HG03108 (cell line): ENCODE measurements around the gene SIRT2.
"Not testable (repeated sequence)": the region's sequence is repeated elsewhere in the genome, so short reads cannot be mapped to it uniquely, and the experiment has no call there.

Experiments
- ATAC-seq: cut with Tn5 transposase; IDR thresholded peaks from one replicate; pipeline ENCODE4 v1.9.1; 2021; ENCODE audit warnings: moderate library complexity; ENCODE audit not compliant: unreplicated experiment

The SIRT2 gene

DNA sequence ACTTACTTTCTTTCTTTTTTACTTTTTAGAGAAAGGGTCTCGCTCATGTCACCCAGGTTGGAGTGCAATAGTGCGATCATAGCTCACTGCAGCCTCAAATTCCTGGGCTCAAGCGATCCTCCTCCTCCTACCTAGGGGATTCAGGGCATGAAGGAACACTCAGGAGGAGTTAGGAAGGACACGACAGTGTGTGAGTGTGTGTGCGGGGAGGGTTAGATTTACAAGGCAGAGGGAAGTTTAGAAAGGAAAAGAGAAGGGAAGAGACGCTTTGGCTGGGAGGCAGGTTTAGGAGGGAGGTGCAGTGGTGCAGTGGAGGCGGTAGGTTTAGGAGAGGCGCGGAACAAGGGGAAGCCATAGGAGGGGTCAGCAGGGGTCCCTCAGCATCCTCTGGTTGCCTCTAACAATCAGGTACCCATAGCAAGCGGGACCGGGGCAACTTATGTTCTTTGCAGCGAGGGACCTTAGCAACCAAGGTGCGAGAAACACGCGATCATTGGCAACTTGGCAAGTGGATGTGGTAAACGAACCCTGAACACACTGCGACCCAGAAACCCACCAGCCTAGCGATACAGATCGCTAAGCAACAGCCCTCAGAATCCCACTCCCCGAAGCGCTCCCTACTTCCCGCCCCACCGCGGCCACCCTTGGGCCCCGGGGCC, 501 bp downstream of the SIRT2 start:
- ATAC-seq, result no peak

DNA sequence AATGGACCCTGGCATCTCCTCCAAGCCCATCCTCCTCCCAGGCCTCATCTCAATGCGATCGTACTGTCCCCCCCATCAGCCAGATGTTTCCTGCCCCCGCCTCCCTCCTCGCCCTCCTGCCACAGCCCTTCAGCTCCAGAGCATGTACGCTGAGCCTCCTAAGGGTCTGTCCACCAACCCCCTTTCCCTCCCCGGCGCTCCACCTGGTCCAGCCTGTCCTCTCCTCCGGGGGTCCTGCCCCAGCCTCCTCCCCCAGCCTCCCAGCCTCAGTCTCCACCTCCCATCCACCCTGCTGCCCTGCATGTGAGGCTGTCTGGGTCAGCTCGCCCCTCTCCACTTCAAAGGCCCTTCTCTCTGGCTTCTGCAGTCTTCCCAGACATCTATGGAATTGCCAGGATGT, 4.5 kb downstream of the SIRT2 start:
- no peak for ATAC-seq

DNA sequence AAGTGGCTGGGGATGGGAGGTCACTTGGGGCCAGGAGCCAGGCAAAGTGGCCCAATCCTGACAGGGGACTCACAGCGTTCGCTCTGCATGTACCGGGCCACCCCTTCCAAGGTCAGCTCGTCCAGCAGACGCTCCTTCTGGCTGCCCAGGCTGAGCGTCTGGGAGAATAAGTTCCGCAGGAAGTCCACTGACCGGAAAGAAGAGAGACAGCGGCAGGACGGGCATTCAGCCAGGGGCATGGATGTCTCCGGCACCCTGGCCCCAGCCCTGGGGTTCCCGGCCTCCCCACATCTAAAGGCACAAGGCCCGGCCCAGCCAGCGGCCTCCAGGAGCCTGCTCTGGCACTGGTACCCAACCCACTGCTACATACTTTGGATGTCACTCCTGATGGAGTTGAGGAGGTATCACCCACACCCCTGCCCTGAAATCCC, 6.1 kb downstream of the SIRT2 start:
- ATAC-seq, result no peak

DNA sequence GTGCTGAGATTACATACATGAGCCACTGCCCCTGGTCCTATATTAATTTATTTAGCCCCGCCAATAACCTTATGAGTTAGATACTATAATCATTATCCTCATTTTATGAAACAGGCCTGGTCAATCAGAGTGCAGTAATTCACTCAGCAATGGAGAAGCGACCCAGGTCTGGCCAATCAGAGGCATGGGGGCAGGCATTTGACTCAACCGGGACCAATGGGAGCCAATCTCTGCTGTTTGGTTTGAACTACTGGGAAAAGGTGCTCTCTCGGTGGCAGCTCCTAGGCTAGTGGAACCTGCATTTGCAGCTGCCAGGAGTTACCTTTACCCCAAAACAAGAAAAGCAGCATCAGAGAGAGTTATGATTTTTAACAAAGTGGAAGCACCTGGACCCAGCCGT, 6.6 kb downstream of the SIRT2 start:
- ATAC-seq, result no peak

DNA sequence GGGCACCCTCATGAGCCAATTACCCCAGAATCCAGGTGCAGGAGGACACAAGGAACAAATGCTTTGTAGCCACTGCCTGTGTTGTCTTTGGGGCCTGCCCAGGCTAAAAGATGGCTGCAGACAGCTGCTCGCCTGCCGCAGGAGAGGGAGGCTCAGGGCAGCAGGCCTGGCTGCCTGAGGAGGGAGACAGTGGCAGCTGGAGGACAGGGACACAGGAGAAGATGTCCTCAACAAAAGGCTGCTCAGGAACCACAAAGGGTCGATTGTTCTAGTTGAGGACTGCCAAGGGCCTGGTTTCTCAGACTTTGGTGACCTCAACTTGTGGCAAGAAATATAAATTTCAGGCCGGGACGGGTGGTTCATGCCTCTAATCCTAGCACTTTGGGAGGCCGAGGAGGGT, 7.6 kb downstream of the SIRT2 start:
- ATAC-seq, result no peak

DNA sequence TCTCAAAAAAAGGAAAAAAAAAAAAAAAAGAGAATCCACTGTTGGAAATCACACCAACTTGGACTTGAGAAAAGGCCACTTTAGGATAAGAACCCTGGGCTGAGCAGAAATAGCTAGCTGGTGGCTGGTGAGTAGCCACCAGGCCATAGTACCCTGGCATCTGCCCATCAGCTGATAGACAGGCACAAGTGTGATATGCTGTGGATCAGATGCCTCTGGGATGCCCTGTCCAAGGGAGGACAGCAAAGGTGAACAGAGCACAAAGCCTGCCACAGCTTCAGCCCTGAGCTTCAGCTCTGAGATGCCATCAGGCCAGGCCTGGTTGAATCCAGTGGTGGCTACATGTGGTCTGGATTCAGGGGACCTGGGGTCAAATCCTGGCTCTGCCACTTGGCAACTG, 8.7 kb downstream of the SIRT2 start:
- no peak for ATAC-seq

DNA sequence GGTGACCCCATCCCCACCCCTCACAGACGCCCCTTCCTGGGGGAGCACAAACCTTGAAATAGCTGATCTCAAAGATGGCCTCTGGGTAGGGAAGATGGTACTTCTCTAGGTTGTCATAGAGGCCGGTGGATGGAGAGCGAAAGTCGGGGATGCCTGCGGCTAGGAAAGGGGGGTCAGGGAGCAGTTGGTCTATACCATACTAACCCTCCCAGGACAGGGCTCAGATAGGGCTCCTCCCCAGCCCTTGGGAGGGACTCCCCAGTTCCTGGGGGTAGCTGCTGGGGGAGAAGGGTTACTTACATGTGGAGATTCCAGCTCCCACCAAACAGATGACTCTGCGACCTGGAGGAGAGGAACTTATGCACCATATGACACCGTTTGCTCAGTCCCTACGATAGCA, 9.6 kb downstream of the SIRT2 start:
- no peak for ATAC-seq

DNA sequence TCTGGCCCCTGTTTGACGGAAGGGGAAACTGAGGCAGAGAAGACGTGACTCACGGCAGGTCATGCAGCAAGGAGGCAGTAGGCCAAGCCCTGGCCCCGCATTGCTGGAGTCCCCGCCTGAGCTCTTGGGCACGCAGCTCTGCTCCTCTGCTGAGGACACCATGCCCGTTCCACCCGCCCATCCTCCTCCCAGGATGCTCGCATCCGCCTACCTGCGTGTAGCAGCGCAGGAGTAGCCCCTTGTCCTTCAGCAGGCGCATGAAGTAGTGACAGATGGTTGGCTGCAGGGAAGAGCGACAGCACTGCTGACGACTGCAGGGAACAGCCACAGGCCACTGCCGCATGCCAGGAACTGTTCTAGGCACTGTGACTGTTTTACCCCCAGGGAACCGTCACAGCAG, 10.5 kb downstream of the SIRT2 start:
- ATAC-seq, result no peak

DNA sequence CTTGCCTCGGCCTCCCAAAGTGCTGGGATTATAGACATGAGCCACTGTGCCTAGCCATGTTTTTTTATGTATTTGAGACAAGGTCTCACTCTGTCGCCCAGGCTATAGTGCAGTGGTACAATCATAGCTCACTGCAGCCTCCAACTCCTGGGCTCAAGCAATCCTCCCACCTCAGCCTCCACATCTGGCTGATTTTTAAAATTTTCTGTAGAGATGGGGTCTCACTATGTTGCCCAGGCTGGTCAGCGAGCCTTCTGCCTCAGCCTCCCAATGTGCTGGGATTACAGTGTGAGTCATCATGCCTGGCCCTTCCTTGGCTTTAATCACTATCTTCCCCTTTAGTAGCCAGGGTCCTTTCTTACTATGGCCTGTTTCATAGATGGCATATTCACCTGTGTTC, 14.7 kb downstream of the SIRT2 start:
- not testable (repeated sequence) for ATAC-seq

DNA sequence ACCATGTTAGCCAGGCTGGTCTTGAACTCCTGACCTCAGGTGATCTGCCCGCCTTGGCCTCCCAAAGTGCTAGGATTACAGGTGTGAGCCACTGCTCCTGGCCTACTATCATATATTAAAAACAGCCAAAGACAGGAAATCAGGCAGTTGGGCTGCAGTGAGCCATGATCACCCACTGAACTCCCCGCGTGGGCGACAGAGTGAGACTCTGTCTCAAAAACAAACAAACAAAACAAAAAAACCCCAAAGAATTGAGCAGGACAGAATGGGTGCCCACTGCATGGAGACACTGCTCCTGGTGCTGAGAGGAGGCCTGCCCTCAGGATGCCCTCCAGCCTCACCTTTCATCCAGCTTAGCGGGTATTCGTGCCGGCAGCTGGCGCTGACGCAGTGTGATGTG, 16.1 kb downstream of the SIRT2 start:
- no peak for ATAC-seq

DNA sequence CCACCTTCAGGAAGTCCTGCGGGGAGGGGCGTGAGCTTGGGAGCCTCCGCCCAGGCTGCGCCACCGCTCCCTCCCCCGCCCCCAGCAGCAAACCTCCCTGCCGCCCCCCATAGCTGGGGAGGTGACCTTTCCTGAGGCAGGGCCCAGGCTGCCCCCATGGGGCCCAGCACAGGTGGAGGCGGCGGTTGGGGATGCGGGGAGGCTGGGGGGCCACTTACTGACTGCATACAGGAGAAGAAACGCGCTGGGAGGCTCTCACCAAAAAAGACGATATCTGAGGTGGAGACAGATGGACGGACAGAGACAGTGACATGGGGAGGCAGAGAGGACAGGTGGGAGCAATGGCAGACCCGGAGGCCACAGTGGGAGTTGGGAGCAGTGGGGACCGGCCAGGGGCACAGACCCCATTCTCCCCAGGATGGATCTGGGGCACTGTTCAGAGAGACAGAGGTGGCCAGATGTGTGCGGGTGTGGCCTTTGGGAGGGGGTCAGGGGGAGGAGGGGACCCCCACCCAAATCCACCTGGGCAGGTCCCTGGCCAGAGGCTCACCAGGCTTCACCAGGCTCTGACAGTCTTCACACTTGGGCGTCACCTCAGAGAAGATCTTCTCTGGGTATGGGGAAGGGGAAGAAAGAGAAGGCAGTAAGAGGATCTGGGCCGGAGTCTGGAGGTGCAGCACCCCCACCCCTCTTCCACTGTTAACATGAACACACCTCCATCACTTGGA, 18.4 kb downstream of the SIRT2 start:
- no peak for ATAC-seq

DNA sequence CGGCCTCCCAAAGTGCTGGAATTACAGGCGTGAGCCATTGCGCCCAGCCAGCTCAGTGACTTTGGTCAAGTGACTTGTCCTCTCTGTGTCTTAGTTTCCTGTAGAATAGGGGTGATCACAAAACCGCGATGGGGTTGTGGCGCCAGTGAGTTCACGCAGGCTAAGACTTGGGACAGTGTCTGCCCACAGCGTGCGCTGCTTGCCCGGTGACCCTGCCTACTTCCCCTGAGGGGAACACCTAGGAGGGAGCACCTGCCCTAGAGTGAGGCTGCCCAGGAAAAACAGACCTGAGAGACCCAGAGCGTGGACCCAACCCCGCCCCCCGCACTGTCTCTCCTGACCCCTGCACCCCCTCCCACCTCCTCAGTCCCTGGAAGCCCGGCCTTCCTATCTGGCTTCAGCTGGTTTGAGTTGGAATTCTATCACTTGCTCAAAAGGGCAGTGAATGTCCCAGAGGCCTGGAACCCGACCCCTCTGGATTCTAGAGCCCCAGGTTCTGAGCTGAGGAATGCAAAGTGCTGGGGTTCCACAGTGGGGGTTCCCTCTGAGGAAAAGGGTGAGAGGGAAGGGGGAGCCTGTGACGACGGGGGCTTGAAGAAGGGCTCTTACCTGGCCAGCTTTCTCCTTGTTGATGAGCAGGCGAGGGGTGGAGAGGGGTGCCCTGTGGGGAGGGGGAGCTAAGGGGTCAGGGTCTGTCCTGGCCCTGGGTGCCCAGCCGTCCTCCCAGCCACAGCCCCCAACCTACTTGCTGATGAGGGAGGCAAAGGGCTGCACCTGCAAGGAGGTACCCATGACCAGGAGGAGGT, 19.1 kb downstream of the SIRT2 start:
- ATAC-seq, result no peak

DNA sequence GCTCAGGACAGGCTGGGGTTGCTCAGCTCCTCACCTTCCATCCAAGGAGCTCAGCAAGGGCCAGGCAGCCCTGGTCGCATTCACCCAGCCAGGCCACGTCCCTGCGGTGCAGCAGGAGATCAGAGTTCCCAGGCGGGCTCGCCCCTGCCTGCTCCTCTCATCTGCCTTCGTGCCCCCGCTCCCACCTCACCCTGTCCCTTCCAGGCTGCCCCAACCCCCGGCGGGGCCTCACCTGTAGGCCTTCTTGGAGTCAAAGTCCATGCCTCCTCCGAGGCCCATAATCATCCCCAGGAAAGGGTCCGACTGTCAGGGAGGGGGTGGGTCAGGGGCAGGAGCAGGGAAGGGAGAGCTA, 20.0 kb downstream of the SIRT2 start:
- ATAC-seq, result no peak

DNA sequence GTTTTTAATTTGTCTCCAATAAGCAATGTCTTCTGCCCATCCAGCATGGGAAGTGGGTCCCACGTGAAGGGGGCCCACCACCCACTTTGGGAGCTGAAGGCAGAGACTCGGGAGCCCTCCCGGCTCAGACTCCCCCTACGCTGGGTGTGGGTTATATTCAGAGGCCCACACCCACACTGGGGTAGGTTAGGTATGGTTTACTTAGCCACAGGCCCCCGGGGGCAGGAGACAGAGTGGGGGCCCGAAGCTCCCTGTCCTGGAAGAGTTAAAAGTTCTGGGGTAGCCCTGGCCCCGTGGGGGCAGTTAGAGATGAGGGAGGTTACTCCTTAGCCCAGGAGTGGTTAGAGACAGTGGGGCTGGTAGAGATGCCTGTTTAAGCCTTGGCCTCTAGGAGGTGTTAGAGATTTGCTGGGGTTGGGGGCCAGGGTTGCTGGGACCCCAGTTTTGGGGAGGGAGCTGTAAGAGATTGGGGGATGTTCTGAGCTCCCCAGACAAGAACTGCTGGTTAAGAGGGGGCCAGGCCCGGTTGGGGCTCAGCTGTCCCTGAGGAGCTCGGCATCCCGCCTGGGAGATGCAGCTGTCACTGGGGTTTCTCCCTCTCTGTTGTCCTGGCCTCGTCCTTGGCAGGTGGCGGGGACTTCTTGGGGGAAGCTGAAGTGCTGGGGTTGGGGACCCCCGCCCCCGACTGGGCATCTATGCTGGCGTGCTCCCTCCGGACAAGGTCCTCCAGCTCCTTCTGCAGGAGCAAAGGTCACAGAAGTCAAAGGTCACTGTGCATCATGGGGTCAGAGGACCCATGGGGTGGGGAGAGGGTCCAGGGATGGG, 20.6 kb downstream of the SIRT2 start:
- ATAC-seq, result no peak

DNA sequence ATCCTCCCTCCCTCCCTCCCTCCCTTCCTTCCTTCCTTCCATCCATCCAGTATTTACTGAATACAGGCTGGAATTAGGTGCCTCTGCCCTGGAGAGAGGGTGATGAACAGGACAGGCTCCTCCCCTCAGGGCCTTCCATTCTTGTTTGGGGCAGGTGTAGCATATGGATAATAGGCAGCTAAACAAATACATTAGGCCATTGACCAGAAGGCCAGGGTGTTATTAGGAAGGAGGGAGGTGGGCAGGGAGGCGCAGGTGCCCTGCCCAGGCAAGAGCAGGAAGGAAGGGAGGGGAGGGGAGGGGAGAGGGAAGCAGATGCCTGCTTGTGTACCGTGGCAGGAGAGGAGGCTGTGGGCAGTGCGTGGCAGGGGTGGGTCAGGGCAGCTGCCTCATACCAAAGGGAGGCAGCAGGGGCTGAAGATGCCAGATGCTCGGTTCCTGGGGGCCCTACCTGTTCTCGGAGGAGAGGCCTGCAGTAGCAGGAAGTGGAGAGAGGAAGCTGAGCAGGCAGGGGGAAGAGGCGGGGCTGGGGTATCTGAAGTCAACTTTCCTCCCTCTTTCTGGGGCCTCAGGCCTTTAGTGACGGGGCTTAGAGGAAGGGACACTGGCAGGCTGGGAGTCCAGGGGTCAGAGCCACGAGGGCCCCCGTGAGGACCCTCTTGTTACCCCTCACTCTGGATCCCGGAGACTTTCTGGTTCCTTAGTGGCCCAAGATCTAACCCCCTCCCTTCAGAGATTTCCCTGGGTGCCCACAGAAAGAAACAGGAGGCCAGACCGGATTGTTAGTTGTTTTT, 21.4 kb downstream of the SIRT2 start, which contains the start of gene RINL:
Gene RINL (minus strand): TSS at position 495 of the 794 bp plus-strand sequence. CDS start 1,533 bp downstream, outside the sequence.
- peak; percentile 74 for ATAC-seq

DNA sequence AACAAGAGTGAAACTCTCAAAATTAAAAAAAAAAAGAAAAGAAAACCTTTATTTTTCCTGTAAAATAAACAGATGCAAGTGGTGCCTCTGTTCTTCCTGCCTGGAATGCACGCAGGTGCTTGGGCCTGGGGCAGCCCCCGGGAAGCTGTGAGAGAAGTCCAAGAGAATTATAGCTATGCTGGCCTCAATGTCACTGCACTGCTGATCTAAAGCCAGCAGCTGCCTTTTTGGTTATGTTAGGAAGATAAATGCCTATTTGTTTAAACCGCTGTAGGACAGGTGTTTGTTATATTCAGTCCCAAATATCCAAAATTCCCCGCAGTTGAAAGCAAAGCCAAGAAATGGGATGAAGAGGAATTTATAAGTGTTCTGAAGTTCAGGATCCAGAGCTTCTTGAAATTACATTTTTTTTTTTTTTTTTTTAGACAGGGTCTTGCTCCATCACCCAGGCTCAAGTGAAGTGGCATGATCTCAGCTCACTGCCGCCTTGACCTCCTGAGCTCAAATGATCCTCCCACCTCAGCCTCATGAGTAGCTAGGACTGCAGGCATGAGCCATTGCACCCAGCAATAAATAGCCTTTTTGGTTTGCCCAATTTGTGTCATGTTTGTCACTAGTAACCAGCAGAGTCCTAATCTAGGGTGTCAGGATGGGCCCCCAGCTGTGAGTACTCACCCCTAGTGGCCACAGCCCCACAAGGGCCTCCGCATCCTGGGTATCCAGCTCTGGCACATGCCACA, 23.6 kb downstream of the SIRT2 start:
- ATAC-seq, result no peak

DNA sequence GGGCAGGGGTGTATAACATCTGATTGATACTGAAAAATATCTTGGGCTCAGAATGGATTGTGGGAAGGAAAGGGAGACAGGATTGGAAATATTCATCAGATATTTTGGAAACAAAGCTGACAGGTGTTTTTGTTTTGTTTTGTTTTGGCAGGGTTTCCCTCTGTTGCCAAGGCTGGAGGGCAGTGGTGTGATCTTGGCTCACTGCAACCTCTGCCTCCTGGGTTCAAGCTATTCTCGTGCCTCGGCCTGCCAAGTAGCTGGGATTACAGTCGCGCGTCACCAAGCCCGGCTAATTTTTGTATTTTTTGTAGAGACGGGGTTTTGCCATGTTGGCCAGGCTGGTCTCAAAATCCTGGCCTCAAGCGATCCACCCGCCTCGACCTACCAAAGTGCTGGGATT, 26.0 kb downstream of the SIRT2 start:
- not testable (repeated sequence) for ATAC-seq

DNA sequence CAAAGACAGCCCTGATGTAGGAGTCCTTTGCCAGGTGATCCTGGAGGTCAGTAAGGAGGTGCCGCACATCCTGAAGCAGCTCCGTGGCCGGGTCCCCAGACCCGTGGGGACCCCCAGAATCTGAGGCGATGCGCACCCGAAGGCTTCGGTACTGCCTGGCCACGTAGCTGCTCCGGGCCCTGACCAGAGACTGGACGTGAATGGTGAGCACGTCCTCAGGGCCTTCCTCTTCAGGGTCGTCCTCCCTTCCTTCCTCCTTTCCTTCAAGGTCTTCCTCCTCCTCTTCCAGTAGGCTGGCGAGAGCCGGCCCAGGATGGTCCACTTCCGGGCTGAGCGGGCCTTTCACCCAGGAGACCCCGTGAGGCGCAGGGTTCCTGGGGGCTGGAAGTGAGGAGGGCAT, 28.8 kb downstream of the SIRT2 start:
- ATAC-seq, result no peak

DNA sequence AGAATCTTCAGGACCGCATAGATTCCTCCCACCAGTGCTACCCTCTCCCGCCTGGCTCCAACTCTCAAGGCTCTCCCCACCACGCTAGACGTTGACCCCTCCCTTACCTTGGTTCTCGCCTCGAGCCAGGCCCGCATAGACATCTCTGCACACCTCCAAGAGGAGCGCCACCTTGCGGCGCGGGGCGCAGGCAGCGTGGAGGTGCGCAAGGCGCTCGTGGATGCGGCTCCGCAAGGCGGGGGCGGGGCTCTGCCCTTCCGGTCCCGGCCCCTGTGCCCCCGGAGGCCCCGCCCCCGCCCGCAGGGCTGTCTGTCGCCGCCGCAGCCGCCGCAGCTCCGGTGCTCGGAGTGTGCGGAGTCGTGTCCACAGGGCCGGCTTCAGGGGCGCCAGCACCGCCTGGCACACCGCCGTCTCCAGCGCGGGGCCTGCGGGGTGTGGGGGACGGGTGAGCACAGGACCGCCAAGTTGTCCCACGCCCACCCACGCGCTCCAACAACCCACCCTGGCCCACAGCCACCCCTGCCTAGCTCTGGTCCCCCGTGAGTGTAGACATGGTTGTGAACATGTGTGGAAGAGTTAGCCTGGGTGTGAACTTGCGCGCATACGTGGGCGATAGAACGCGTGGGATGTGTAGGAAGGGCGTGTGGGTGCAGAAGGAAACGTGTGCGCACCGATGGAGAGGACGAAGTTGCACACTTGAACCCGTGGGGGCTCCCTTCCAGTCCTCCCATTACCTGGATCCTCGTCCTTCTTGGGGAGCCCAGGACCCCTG, 29.4 kb downstream of the SIRT2 start:
- peak; percentile 62 for ATAC-seq
